HG02870 (cell line): ENCODE data around the gene DPF3.

Experiments
- ATAC-seq: cut with Tn5 transposase; IDR thresholded peaks from one replicate; pipeline ENCODE4 v1.9.1; 2021; ENCODE audit warnings: mild to moderate bottlenecking, moderate library complexity; ENCODE audit not compliant: unreplicated experiment

The DPF3 gene

GRCh38 chr14:72621387-72622065, 272.4 kb downstream of the DPF3 start:
- no peak for ATAC-seq

DNA sequence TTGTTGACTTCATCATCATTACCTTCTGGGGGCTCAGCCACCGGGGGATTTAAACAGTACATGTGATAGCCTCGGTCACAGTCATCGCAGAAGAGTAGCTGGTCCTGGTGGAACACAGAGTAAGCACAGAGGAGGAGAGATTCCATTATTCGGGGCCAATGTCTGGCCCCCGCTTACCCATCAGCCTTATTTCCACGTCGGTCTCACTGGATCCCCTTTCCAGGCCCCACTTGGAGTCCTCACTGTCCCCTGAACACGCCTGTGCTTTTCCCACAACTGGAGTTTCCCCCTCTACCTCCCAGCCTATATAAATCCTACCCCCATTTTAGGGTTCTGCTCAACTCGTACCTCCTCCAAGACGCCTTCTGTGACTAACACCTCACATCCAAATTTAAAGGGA, 274.0 kb downstream of the DPF3 start:
- no peak for ATAC-seq

DNA sequence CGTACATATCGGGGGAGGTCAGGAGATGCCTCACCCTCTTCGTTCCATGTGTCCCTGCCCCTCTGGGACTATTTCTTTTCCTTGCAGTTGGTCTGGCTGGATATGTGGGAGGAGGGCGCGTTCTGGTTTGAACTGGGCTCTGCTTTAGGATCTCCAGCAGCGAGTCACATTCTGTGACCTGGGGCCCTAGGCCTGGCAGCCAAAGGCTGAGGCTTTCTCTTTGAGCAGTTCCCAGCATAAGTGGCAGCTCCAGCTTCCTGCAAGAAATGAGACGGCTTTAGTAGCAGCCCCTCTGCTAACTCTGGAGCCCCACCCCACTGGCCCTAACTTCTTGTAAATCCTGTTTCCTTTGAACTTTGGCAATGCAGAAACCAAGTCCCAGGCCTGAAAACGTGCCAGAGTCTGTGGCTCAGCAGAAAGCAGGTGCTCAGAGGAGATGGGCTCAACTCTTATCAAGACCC, 274.8 kb downstream of the DPF3 start:
- ATAC-seq, result no peak

- ATAC-seq, result no peak
Observed at GRCh38 chr14:72618424-72618823, 275.5 kb downstream of the DPF3 start.

DNA sequence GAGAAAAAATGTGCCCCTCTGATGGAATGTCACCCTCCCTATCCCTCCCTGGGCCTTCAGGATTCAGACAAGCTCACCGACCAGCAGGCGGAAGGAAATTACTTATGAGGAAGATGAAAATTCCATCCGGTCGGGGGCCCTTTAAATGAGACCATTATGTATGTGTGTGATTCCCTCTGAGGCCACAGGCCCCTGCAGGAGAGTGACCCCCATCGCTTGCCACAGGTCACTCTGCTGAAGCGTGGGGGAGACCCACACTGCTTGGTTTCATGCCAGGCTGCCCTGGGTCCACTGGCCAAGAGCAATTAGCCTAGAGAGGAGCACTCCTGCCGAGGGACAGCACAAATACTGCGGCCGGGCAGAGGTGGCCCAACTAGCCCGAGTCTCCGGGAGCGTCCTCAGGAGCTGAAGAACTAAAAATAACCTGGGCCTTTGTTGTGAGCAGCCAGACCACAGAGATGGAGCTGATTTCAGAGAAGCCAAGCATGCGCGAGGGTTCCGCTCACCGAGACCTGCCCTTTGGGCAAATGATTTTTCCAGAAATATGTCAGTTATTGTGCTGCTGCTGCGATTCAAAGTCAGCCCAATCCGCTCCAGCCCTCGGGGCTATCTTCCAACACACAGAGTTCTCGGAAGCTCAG, 276.4 kb downstream of the DPF3 start:
- no peak for ATAC-seq

GRCh38 chr14:72616811-72617210, 277.1 kb downstream of the DPF3 start:
- ATAC-seq, result no peak

DNA sequence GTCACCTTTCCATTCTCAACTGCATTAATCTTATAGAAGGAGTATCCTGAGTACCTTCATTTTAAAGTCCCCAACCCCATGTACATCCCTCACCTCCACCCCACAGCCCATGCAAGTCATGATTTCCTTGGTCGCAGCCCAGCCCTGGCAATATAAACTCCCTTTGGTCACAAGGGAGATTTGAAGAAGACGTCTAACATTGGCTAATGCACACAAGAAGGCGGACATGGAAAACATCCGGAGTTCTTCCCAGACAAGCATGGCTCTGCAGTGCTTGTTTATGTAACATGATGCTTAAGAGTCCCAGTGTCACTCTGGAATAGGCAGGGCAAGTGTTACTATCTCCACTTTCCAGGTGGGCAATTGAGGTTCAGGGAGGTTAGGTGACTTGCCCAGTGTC, 277.6 kb downstream of the DPF3 start:
- no peak for ATAC-seq

DNA sequence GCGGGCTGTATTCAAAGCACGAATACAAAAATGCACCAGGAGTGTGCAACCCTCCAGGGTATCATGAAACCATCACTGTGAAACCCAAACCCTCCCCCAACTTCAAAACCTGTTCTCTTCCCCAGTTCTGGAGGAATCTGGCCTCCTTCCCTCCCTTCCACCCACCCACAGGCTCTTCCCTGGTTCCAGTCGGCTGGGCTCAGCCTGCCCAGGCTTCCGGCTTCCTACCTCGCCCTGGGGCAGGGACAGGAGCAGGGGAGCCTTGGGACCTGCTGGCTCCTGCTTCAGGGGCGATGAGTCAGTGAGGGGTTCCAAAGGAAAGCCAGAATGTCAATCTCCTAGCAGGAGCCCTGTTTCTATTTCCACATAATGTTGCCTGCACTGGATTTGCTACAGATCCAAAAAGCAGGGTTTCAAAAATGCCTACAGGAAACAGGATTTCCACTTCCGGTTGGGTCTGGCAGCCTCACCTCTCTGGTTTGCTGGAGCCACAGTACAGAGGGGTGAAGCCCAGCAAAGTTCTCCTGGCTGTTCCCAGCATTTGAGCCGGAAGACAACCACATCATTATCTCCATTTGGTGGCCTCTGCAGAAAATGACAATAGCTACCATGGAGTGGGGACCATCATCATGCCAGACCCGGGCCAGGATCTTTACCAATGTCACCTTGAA, 278.3 kb downstream of the DPF3 start:
- no peak for ATAC-seq

DNA sequence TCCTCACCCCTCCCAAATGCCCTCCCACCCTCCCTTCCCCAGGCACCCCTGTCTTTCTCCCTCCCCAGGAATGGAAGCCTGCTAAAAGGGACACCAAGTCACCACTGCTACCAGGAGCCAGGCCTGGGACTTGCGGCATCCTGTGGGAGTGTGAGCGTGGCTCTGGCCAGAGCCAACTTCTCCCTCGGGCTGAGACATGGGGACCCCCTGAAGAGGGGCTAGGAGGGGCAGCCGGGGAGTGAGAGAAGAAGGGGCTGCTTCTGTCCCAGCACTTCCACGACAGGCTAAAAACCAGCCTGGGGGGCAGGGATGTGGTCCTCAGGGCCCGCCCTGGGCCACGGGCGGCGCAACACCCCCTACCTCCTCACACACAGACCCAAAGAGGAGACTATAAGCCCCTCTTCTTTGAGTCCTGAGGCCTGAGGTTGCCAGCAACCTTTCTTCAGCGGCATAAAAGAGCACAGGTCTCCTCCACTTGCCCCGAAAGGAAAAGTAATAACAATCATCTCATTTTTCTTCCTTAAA, 278.9 kb downstream of the DPF3 start:
- no peak for ATAC-seq

DNA sequence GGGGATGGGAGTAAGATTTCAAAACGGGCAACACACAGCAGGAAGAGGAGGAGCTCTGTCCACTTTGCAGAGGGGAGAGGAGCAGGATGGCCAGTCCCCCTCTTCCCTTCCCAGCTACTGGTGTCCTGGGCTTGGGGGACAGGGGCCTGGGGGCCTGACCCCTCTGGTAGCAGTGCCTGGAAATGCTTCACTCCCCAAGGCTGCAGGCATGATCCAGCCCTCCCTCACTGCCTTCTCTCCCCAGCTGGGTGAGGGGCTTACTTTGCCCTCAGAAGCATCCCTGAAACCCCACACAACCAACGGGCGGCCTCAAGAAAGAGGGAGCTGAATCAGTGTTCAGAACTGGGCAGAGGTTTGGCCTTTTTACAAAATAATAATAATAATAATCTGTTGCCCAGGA, 279.5 kb downstream of the DPF3 start:
- ATAC-seq, result no peak

DNA sequence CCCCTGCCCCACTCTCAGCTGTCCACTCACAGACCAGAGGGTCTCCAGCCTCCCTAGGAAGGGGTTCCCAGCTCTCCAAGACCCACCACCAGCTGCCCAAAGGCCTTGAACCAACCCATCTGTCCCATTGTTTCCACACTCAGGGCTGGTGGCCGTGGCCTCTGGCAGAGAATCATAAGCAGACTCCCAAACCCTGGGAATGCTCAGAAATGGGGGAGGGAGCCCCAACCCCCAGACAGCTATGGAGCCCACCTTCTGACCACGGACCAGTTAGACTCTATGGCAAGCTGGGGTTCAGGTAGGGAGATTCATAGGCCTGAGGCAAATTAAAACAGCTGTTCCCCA, 280.0 kb downstream of the DPF3 start:
- no peak for ATAC-seq

DNA sequence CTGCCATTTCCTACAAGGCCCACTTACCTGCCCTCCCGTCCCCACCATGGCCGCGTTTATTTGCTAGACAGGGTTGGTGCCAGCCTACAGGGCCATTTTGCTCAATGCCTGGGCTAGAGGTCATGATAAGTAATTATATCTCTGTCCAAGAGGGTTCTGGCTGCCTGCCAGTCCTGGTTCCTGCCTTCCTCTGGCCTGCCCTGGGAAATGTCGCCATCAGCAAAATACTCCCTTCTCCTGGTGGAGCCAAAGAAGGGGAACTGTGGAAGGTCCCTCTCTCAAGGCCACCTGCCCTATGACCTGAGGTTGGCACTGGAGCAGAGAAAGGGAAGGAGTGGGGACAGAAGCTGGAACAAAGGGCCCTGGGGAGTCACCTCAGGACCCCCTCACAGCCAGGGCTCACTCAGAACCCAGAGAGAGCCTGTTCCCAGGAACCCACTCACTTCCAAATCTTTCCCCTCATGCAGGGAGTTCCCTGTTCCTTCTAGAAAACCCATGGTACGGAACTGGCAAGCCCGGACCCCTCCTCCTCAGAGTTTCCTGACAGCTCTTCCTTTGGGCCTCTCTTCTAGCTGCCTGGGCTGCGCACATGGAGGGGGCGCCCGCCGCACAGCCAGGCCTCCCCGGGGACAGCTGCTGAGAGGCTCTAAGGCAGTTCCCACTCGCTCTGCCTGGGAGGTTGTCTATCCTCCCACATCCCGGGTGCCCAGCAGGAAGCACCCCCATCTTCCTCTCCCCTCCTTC, 280.5 kb downstream of the DPF3 start:
- ATAC-seq, result no peak

GRCh38 chr14:72612041-72612440, 281.9 kb downstream of the DPF3 start:
- no peak for ATAC-seq

- ATAC-seq, result no peak
Observed at GRCh38 chr14:72611506-72611905, 282.4 kb downstream of the DPF3 start.

DNA sequence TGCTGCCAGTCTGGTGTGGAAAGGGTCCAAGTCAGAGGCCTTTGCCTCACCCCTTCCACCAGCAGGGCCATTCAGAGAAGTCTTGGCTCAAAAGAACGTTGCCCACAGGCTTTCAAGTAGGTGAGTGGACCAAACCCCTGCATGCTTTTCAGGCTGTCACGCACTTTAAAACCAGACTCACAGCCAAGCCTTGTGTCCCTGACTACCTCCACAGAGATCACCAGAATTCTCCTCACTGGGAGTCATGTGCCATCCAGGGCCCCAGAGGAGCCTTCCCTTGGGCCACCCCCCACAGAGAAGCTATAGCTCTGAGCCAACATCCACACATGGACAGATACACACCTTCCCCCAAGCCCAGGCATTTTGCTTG, 283.1 kb downstream of the DPF3 start:
- no peak for ATAC-seq

GRCh38 chr14:72610096-72610830, 283.6 kb downstream of the DPF3 start:
- ATAC-seq, result no peak

GRCh38 chr14:72609205-72609916, 284.5 kb downstream of the DPF3 start:
- ATAC-seq, result no peak

- no peak for ATAC-seq
Observed at GRCh38 chr14:72608391-72609204, 285.3 kb downstream of the DPF3 start.

DNA sequence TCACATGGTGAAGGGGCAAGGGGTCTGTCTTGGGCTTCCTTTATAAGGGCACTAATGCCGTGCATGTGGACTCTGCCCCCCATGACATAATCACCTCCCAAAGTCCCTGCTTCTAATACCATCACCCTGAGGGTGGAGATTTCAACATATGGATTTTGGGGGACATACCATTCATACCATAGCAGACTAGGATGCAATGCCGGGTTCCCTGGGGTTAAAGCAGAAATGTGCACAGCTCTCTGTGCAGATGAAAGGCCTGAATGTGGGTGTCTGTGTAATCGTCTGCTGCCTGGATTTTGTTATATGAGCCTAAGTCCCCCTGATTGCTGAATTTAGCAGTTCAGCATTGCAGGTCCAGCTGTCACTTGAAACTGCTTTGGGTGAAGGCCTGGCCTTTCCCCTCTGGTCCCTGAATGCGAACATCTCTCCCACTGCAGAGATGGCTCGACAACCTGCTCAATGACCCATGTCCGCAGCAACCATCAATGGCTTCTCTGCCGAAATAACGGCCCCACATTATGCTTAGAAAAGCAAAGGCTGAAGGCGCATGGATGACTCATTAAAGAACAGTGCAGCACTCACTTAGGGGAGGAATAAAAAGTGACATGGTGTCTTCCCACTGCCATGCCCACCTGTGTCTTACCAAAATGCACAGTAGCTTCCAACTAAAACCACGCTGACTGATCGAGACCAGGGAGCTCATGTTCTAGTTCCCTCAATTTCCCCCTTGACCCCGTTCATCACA, 286.3 kb downstream of the DPF3 start:
- ATAC-seq, result no peak
